GM10266 (cell line): ENCODE results near the gene FHL2.

Experiments
- DNase-seq: peaks from one replicate; pipeline ENCODE4 v3.0.0; 2012; ENCODE audit errors: extremely low spot score
- CTCF ChIP-seq: IDR thresholded peaks from 2 replicates; pipeline ENCODE4 v1.5.1; 2012; ENCODE audit warnings: mild to moderate bottlenecking, low read depth; ENCODE audit not compliant: control insufficient read depth, insufficient read depth; ENCODE audit errors: missing control alignments

Gene FHL2

DNA sequence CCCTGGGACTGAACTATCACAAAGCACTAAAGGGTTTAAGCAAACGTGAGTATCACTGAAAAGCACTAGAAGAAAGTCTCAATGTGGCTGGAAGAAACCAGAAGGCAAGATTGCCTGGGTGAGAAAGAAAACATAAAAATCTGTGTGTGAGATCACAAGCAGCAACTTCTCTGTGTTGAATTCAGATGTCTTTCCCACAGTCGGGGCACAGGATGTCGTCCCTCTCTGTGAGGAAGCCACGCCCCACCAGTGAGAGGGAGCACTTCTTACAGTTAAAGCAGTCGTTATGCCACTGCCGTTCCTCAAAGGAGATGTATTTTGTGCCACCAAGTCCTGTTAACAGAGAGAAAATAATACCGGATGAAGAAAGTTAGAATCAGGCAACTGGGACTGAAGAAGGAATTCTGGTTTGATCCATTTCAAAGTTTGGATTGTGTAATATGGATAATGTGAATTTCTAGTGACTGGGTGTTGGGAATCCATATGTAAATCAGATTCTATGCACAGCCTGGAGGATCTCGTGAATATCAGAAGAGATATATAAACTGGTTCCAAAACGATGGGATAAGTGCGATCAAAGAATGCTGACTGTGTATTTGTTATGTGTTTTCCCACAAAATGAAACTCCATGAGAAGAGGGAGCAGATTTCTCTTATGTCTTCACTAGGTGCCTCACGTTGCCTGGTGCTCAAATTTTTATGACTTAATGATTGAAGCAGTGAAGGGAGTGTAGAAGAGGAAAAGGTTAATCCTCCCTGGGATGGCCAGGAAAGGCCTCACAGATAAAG, 37.6 kb downstream of the FHL2 start:
- no peak for TF ChIP-seq CTCF
- no peak for DNase-seq

- no peak for TF ChIP-seq CTCF
These were observed 40.3 kb downstream of the FHL2 start for GRCh38 chr2:105358593-105358992.

GRCh38 chr2:105357122-105357521, 41.7 kb downstream of the FHL2 start:
- no peak for DNase-seq
- no peak for TF ChIP-seq CTCF

More at GRCh38 chr2:105358593-105358992, 40.3 kb downstream of the FHL2 start:
- no peak for DNase-seq

DNA sequence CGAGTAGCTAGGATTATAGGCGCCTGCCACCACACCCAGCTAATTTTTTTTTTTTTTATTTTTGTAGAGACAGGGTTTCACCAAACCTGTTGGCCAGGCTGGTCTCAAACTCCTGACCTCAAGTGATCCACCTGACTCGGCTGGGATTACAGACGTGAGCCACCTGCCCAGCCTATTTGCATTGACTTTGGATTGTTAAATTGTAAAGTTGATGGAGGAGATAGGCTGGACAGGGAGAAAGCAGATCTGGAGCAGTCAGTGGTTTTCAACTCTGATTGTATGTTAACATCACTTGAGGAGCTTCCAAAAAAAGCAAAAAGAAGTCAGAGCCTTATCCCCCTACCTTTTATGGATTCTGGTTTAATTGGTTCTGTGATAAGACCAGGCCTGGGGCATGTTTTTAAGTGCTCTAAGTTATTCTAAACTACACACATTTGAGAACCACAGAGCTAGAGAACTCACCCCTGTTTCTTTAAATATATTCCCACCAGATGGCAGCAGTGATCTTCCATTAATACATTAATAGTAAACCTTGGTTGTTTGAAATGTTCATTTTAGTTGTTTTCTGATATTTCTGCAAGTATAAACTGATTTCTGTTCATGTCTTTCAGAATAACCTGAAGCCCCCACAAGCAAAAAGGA, 54.0 kb downstream of the FHL2 start:
- DNase-seq: no peak

DNA sequence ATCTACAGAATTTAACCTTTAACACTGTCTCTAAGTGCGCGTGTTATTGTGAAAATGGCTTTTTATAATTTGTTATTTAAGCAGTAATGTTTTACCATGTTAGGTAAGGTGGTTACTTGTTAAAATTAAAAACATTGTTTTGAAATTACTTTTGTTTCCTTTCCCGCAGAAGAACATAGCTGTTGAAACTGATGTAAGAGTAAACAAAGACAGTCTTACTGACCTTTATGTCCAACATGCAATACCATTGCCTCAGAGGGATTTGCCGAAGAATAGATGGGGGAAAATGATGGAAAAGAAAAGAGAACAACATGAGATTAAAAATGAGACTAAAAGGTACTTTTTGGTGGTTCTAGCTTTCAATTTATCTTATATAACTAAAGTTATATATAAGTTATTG, 59.4 kb downstream of the FHL2 start:
- TF ChIP-seq CTCF: no peak
- no peak for DNase-seq

More for the DNA sequence above, 54.0 kb downstream of the FHL2 start:
- peak; percentile 34 for TF ChIP-seq CTCF

DNA sequence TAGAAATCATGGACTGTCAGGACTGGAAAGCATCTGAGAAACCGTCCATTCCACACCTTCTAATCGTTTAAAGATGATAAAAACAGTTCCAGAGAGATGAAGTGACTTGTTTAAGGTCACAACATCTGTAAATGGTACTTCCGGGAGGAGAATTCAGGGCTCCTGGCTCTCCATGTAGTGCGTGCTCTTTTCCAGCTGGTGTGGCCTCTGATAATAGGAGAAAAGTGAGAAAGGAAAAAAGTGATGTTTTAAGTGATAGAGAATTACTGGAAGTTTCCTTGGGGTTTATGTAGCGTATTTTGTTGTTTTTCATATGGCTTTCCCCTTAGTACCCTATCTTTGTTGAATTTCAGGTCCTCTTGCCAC, 60.8 kb downstream of the FHL2 start:
- no peak for DNase-seq
- TF ChIP-seq CTCF: no peak
